Activated T-helper 1 cell treated with anti-CD3 and anti-CD28 coated beads, Interleukin-12 subunit alpha, Interleukin-12 subunit beta, Interleukin-2, Interleukin-4 antibody, amounts not matched to agents 30 ng/mL and 10 ng/mL and 1 ng/mL, durations not matched to agents 14 hours and 24 hours and 36 hours (primary cell): ENCODE results near the gene PRR20G. TPM values are rescaled to one million over a fixed set of nuclear protein-coding genes. Genes with fewer than 3 reads are reported as not detected.

ENCODE experiments used
- DNase-seq: peaks from one replicate; pipeline ENCODE4 v3.0.0; 2021; ENCODE audit warnings: low spot score
- H3K27ac Mint-ChIP-seq: one replicate; pipeline ENCODE4 v1.8.0; 2021; ENCODE audit warnings: mild to moderate bottlenecking, mixed read lengths
- H3K27me3 Mint-ChIP-seq: one replicate; pipeline ENCODE4 v1.8.0; 2022; ENCODE audit warnings: mild to moderate bottlenecking, moderate library complexity, mixed read lengths; ENCODE audit not compliant: insufficient read depth
- H3K36me3 Mint-ChIP-seq: one replicate; pipeline ENCODE4 v1.8.0; 2021; ENCODE audit warnings: low read depth, mixed read lengths
- H3K4me1 Mint-ChIP-seq: one replicate; pipeline ENCODE4 v1.8.0; 2021; ENCODE audit warnings: low read depth, mixed read lengths
- H3K4me3 Mint-ChIP-seq: one replicate; pipeline ENCODE4 v1.8.0; 2021; ENCODE audit warnings: mild to moderate bottlenecking, moderate library complexity, mixed read lengths
- H3K9me3 Mint-ChIP-seq: one replicate; pipeline ENCODE4 v1.8.0; 2021; ENCODE audit warnings: mixed read lengths
- intact Hi-C: fragments of 100-400 bp; cut with micrococcal nuclease; formaldehyde crosslinking; loops from one replicate; pipeline ENCODE4 v1.15.1; 2024
- total RNA-seq: library from RNA; stranded (reverse); gene quantifications from 2 replicates; pipeline ENCODE4 v1.2.3, GENCODE V29; 2022

Gene PRR20G
- total RNA-seq, 1 donor from 2014 or later: not detected

GRCh38 chr3:127291114-127291513, 3.3 kb upstream of the PRR20G start:
- H3K4me3 Mint-ChIP-seq: no peak overlapping the region
- no peak overlapping the region for H3K27ac Mint-ChIP-seq
- intact Hi-C loops: no loop called here
- H3K4me1 Mint-ChIP-seq: no peaks in the 10 kb centered on the region
- no peak for DNase-seq
- H3K36me3 Mint-ChIP-seq: no peaks in the 10 kb centered on the region
- H3K9me3 Mint-ChIP-seq: no peaks in the 10 kb centered on the region
- H3K27me3 Mint-ChIP-seq: peaks cover 2% of the 10 kb centered on the region

- Mint-ChIP-seq H3K27me3 (peaks cover 2% of the 10 kb centered on the region), H3K9me3 (no peaks in the 10 kb centered on the region), H3K36me3 (no peaks in the 10 kb centered on the region), H3K27ac (no peak overlapping the region), H3K4me3 (no peak overlapping the region), H3K4me1 (no peaks in the 10 kb centered on the region)
- no peak for DNase-seq
- intact Hi-C loops: no loop called here
Measured at GRCh38 chr3:127289706-127290575, 2.1 kb upstream of the PRR20G start.

- H3K4me3 Mint-ChIP-seq: no peak overlapping the region
- H3K36me3 Mint-ChIP-seq: no peaks in the 10 kb centered on the region
- no peaks in the 10 kb centered on the region for H3K4me1 Mint-ChIP-seq
- intact Hi-C loops: no loop called here
- H3K27me3 Mint-ChIP-seq: no peaks in the 10 kb centered on the region
- H3K9me3 Mint-ChIP-seq: no peaks in the 10 kb centered on the region
- H3K27ac Mint-ChIP-seq: no peak overlapping the region
- DNase-seq: peak; percentile 6
Measured at GRCh38 chr3:127288921-127289705, 1.3 kb upstream of the PRR20G start.

DNA sequence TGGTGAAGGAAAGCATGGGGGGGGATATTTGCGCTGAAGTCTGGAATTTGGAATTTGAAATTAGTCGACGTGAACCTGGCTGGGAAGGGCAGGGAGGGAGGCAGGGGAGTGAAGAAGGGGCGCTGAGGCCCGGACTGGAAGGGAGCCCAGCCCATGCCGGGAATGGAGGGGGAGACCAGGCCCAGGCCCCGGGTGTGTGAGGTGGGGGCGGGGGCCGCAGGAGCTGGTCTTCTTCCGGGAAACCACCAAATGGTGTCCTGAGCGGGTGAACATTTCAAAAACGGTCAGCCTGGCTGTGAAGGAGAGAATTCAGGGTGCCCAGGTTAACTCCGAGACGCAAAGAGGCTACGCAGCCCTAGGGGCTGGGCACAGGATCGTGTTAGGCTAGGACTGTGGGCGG, 497 bp upstream of the PRR20G start:
- no peaks in the 10 kb centered on the region for H3K27me3 Mint-ChIP-seq
- H3K4me3 Mint-ChIP-seq: no peak overlapping the region
- no peak overlapping the region for H3K27ac Mint-ChIP-seq
- no peak for DNase-seq
- no peaks in the 10 kb centered on the region for H3K4me1 Mint-ChIP-seq
- no peaks in the 10 kb centered on the region for H3K36me3 Mint-ChIP-seq
- no peaks in the 10 kb centered on the region for H3K9me3 Mint-ChIP-seq
- intact Hi-C loops: no loop called here

DNA sequence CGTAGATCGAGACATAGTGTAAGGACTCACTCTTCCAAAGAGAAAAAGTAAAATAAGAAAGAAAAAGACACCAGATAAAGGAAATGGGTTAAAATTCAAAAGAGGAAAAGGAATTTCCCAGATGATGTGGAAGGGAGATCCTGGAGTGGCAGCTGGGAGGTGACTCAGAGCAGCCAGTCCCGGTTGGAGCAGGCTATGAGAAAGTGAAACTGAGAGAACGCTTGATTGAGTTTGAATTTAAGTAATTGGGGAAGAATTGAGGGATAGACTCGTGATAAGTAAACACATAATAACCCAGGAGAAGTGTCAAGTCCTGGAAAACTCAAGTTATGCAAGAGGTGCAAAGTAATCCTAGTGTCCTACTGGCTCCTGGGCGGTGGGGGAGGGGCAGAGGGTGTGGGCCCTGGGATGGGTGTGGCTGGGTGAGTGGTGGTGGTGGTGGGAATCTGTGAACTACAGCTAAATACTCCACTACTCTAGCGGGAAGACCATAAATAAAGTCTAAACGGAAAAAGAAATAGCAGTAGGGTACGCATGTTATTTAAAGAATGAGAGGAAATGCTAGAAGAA, 1.2 kb downstream of the PRR20G start:
- H3K4me1 Mint-ChIP-seq: no peaks in the 10 kb centered on the region
- intact Hi-C loops: no loop called here
- H3K27me3 Mint-ChIP-seq: no peaks in the 10 kb centered on the region
- no peaks in the 10 kb centered on the region for H3K36me3 Mint-ChIP-seq
- no peaks in the 10 kb centered on the region for H3K9me3 Mint-ChIP-seq
- no peak overlapping the region for H3K27ac Mint-ChIP-seq
- no peak for DNase-seq
- no peak overlapping the region for H3K4me3 Mint-ChIP-seq

GRCh38 chr3:127284258-127284657, 3.6 kb downstream of the PRR20G start:
- intact Hi-C loops: no loop called here
- Mint-ChIP-seq H3K36me3 (no peaks in the 10 kb centered on the region), H3K4me1 (no peaks in the 10 kb centered on the region), H3K4me3 (no peak overlapping the region), H3K9me3 (no peaks in the 10 kb centered on the region), H3K27me3 (no peaks in the 10 kb centered on the region), H3K27ac (no peak overlapping the region)
- DNase-seq: no peak

DNA sequence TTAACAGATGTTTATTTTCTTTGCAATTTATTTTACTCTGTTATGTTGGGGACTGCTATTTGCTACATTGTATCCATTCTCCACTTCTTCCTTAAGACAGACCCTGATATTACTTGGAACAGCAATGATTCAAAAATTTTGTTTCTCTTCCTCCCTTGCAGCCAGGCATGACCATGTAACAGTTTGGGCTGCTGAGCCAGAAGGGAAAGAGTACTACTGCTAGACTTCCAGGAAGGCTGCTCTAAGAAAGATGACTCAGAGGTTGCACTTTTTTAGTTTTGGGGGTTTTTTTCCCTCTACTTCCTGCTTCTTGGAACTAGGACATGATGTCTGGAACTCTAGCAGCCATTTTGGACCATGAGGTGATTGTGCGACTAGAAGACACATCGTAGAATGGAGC, 10.3 kb downstream of the PRR20G start:
- Mint-ChIP-seq H3K9me3 (peaks cover 9% of the 10 kb centered on the region), H3K4me1 (no peaks in the 10 kb centered on the region), H3K36me3 (no peaks in the 10 kb centered on the region), H3K4me3 (no peak overlapping the region), H3K27ac (no peak overlapping the region), H3K27me3 (peaks cover 3% of the 10 kb centered on the region)
- intact Hi-C loops: no loop called here
- DNase-seq: no peak

DNA sequence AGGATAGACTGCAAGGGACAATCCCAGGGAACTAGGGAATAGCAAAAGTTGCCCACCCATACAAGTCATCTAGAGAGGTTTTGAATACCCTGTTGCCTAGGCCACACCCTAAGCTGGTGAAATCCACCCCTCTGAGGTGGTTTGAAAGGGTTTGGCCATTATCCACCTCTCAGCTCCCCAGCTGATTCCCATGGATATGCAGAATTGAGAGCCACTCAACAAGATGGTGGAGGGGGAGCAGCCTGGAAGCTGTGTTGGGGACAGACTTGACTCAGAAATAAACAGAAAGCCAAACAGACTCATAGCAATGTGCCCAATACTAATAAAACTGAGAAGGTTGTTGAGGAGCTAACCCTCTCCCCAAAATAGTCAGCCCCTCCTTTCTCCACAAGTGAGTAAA, 10.9 kb downstream of the PRR20G start:
- no peaks in the 10 kb centered on the region for H3K4me1 Mint-ChIP-seq
- intact Hi-C loops: no loop called here
- peaks cover 14% of the 10 kb centered on the region for H3K9me3 Mint-ChIP-seq
- DNase-seq: no peak
- H3K27ac Mint-ChIP-seq: no peak overlapping the region
- H3K36me3 Mint-ChIP-seq: no peaks in the 10 kb centered on the region
- no peak overlapping the region for H3K4me3 Mint-ChIP-seq
- peaks cover 4% of the 10 kb centered on the region for H3K27me3 Mint-ChIP-seq

- Mint-ChIP-seq H3K27ac (no peak overlapping the region), H3K36me3 (no peaks in the 10 kb centered on the region), H3K4me3 (no peak overlapping the region), H3K4me1 (no peaks in the 10 kb centered on the region), H3K9me3 (peaks cover 17% of the 10 kb centered on the region), H3K27me3 (peaks cover 4% of the 10 kb centered on the region)
- no peak for DNase-seq
- intact Hi-C loops: no loop called here
Measured at GRCh38 chr3:127276396-127276795, 11.4 kb downstream of the PRR20G start.

- Mint-ChIP-seq H3K9me3 (peaks cover 17% of the 10 kb centered on the region), H3K36me3 (no peaks in the 10 kb centered on the region), H3K4me3 (no peak overlapping the region), H3K4me1 (no peaks in the 10 kb centered on the region), H3K27ac (no peak overlapping the region), H3K27me3 (peaks cover 4% of the 10 kb centered on the region)
- DNase-seq: no peak
- intact Hi-C loops: no loop called here
Measured at GRCh38 chr3:127275287-127275781, 12.5 kb downstream of the PRR20G start.

DNA sequence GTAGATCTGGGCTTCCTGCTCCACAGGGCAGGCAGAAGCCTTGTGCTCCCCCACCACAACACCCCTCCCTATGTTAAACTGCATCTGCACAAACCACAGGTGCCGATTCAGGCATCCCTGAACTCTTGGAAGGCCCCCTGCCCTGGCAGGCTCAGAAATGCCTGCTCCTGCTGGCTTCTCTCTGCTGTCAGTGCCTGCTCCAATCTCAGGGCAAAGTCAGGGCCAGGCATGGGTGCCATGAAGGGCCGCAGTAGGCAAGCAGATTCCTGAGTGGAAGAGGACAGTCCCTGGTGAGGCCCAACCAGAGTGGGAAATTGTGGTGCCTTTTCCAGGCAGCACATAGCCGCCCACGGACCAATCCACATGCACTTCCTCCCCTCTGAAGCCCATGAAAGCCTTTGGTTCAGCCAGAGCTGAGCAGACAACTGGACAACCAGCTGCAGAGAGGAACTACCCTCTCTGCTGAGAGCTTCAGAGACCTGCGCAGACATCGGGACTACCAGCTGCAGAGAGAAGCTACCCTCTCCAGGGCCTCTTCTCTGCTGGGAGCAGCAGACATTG, 13.6 kb downstream of the PRR20G start:
- H3K36me3 Mint-ChIP-seq: no peaks in the 10 kb centered on the region

GRCh38 chr3:127273206-127273605, 14.6 kb downstream of the PRR20G start:
- Mint-ChIP-seq H3K36me3 (no peaks in the 10 kb centered on the region), H3K9me3 (peaks cover 31% of the 10 kb centered on the region), H3K27me3 (peaks cover 2% of the 10 kb centered on the region), H3K4me1 (no peaks in the 10 kb centered on the region), H3K27ac (no peak overlapping the region), H3K4me3 (no peak overlapping the region)
- no peak for DNase-seq
- intact Hi-C loops: no loop called here

More for the DNA sequence above, 13.6 kb downstream of the PRR20G start:
- no peak overlapping the region for H3K4me3 Mint-ChIP-seq
- DNase-seq: no peak
- H3K27me3 Mint-ChIP-seq: peaks cover 4% of the 10 kb centered on the region
- peaks cover 22% of the 10 kb centered on the region for H3K9me3 Mint-ChIP-seq
- no peaks in the 10 kb centered on the region for H3K4me1 Mint-ChIP-seq
- intact Hi-C loops: no loop called here
- no peak overlapping the region for H3K27ac Mint-ChIP-seq

GRCh38 chr3:127266186-127266585, 21.7 kb downstream of the PRR20G start:
- peaks cover 14% of the 10 kb centered on the region for H3K9me3 Mint-ChIP-seq
- H3K27ac Mint-ChIP-seq: no peak overlapping the region
- intact Hi-C loops: no loop called here

More at GRCh38 chr3:127266186-127266585, 21.7 kb downstream of the PRR20G start:
- Mint-ChIP-seq H3K4me3 (no peak overlapping the region), H3K27me3 (no peaks in the 10 kb centered on the region), H3K36me3 (no peaks in the 10 kb centered on the region), H3K4me1 (no peaks in the 10 kb centered on the region)
- DNase-seq: no peak
